ENCODE results near the gene OTOF.

Gene OTOF

GRCh38 chr2:26495705-26496297 lies 17.9 kb upstream of the OTOF start:
- DNase-seq: no peak

GRCh38 chr2:26494891-26495290 lies 17.0 kb upstream of the OTOF start:
- DNase-seq: no peak

DNA sequence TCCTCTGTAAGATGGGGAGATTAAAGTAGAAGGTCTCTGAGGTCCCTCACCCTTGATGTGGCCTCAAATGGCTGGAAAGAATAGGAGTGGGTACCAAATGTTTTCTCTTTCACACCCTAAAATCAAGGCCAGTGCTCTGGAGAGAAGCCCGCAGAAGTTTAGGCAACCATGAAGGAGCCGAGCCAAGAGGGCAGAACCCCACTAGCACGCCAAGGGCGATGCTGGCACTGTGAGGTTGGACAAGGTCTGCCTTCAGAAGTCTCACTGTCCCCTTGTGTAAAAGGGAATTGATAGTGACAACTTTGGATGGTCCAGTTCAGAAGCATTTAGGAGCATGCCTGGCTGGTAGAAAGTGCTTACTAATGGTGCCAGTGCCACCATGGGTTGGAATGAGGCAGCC lies 16.3 kb upstream of the OTOF start:
- no peak for DNase-seq

DNA sequence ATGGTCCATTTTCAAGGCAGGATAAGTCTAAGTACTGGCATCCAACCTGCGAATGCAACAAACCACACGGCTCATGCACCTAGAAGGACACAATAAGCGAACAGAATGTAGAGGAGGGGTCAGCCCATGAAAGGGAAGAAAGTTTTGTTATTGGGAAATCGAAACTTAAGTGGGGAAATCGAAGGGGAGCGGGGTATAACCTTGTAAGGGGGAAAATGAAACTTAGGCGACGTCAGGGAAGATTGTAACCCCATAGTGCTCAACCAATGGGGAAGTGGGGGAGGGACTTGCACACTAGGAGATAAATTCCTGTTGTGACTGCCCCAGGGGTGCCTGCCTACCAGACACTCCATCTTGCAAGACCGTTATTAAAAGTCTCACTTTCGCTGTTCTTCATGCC lies 15.6 kb upstream of the OTOF start:
- no peak for DNase-seq

DNA sequence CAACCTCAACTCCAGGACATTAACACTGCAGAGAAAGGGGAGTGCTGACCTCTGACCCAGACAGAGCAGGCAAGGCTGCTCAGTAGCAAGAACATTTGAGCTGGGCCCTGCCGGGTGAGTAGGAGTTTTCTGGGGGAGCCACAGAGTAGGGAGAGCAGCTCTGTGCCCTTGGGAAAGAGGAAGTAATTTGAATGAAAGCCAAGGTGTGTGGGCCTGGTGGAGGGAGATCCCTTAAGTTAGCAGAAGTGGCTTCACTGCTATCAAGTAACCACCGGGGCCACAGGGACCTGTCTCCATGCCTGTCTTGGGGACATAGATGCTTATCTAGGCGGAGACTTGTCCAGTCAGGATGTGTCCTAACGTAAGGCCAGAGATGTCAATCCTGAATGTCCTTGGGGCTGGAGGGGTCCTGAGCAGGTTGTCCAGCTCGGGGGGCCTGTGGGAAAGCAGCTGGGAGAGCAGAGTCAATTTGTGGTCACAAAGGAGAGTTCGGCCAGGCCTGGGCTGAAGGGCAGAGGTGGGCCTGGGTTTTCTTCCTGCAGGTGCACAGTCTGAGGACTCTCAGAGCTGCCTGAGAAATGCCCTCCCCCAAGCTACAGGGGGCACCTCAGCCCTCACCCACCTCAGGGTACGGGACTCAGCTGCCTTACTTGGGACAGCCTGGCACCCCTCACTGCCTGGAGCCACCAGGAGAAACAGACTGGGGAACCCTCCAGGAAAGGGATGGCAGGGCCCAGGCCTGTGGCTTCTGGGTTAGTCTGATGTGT lies 15.0 kb upstream of the OTOF start:
- no peak for DNase-seq

DNA sequence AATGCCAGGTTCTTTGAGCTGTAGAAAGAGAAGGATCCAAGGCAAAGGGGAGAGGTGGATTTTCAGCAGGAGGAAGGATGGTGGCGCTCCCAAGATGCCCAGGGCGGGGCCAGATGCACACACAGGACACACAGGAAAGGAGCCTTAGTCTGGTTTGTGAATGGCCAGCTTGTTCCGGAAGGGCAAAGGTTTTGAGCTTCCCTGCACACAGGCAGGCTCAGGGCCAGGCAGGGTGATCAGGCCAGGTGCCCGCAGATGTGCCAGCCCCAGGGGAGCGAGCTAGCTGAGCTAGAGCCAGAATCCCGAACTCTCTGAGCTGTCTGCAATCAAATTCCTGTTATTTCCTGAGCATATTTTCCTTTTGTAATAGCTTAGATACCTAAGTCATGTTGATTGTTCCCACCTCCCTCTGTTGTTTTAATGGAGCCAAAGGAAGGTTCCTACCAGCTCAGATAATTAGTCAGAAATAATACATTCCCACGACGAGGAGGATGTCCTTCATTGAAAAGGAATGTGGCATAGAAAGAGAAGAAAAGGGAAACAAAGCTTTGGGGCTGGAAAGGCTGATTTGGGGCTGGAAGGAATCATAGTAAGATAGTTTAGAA lies 13.7 kb upstream of the OTOF start:
- no peak for DNase-seq

- DNase-seq: no peak
These were observed 11.4 kb upstream of the OTOF start for GRCh38 chr2:26489213-26489850.

- no peak for DNase-seq
These were observed 10.7 kb upstream of the OTOF start for GRCh38 chr2:26488463-26489212.

GRCh38 chr2:26487192-26487591 lies 9.3 kb upstream of the OTOF start:
- no peak for DNase-seq

GRCh38 chr2:26486789-26487188 lies 8.9 kb upstream of the OTOF start:
- no peak for DNase-seq

- no peak for DNase-seq
These were observed 7.9 kb upstream of the OTOF start for GRCh38 chr2:26485725-26486418.

DNA sequence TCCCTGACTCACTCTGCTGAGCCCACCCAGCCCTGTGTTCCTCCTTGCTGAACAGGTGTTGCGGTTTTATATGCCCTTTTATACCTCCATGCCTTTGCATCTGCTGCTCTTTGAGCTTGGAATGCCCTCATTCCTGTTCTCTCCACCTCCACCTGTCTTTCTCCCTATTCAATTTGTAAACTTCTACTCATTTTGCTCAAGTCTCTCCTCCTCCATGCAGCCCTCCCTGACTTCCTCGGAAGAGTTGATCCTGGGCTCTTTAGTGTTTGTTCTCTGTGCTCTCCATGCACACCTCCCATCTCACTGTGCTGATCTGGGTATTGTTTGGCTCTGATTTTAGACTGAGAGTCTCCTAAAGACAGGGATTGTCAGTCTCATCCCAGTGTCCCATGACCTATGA lies 7.2 kb upstream of the OTOF start:
- no peak for DNase-seq

GRCh38 chr2:26484579-26484978 lies 6.7 kb upstream of the OTOF start:
- DNase-seq: no peak

DNA sequence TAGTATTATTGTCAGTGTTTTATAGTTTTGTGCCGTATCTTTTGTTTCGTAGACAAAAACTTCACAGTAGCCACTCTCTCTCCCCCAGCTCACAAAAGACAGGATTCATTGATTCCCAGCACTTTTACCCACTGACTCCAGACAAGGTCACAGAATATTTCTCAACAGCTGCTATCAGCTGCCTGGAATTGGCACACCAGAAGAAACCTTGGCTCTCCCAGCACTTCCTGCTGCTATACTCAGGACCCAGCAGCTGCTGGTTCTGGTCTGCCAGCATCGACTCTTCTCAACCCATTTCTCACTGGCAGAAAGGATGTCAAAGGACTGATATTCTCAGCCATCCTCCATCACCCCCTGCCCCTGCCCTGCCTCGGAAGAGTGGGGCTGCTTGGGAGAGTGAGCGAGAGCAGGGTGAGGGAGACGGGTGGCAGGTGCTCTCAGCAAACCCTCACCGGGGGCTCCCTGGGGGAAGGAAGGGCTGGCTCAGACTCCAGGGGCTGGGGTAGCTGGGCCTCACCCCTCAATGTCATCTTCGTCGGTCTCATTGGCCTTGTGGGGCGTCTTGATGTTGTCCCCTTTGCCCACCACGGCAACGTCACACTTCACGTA lies 6.1 kb upstream of the OTOF start:
- no peak for DNase-seq

DNA sequence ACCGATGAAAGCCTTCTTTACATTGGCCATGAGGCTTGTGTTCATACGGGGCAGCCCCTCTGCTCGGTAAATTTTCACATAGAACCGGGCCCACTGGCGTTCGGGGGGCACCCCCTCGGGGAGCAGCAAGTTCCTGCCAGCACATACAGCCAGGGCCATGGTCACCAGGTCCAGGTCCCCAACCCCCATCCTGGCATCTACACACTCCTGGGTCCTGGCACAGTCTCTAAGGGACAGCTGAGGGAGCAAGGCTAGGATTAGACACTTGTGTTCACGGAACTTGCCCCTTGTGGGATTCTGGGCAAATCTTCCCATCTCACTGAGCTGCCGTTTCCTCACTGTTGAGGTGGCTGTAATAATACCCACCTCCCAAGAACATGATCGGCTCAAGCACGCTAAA lies 5.6 kb upstream of the OTOF start:
- DNase-seq: no peak

DNA sequence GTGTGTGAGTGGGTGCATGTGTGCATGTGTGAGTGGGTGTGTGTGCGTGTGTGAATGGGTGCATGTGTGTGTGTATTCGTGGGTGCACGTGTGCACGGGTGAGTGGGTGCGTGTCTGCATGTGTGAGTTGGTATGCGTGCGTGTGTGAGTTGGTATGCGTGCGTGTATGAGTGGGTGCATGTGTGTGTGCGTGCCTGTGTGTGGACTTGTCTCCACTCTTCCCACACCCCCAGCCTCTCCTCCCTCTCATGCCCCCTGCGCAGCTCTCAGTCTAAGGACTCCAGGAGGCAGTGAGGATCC lies 5.1 kb upstream of the OTOF start:
- no peak for DNase-seq

DNA sequence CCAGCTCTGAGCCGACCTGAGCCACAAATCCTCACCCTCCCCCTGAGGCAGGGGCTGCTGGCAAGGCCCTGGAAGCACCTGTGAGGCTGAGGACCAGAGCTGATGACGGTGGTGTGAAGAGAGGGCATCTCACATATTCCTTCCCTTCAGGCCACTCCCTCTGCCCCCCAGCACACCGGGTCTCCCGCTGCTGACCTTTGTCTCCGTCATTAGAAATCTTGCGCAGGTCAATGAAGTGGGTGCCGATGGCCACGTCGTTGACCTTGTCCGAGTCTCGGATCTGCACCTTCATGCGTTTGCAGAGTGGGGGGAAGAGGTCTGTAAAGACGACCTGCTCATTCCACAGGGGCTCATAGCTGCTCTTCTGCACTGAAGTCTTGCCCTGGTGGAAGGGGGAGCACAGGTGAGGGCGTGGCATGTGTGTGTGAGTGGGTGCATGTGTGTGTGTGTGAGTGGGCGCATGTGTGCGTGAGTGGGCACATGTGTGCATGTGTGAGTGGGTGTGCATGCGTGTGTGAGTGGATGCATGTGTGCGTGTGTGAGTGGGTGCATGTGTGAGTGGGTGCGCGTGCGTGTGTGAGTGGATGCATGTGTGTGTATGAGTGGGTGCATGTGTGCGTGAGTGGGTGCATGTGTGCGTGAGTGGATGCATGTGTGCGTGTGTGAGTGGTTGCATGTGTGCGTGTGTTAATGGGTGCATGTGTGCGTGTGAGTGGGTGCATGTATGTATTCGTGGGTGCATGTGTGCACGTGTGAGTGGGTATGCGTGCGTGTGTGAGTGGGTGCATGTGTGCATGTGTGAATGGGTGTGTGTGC lies 4.5 kb upstream of the OTOF start:
- no peak for DNase-seq

GRCh38 chr2:26481706-26482105 lies 3.8 kb upstream of the OTOF start:
- DNase-seq: no peak

GRCh38 chr2:26480566-26481423 lies 2.9 kb upstream of the OTOF start:
- DNase-seq: no peak

DNA sequence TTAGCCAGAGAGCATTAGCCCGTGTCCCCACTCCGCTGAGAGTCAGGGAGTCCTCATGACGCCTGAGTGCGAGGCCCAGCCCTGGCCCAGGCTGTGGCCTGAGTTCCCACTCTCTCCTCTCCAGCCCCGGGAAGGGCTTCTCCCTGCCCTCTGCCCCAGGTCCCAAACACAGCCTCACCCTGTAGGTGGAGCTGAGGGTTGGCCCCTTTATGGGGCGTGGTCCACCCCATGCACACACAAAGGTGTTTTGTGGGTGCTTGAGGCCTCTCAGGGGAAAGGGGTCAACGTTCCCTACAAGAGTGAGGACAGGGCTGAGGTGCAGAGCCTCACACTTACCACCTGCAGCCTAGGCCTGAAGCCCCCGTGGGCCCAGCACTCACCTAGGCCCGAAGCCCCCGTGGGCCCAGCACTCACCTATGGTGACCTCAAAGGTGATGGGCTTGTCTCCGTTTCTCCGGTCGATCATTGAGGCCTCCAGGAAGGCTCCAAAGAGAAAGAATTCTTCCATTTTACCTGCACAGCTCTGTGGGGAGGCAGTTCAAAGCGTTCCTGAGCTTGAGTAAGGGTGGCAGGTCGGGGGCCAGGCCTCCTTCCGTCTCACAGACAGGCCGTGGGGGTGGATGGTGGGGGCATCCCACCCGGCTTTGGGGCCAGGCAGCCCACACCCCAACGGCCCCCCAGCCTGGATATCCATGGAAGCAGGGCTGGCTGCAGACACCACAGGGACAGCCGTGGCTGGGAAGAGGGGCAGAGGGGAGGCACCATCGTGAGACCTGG lies 2.1 kb upstream of the OTOF start:
- DNase-seq: no peak

All from NCI-H1048 (cell line).